Activated CD4-positive, CD25-positive, alpha-beta regulatory T cell treated with anti-CD3 and anti-CD28 coated beads, Interleukin-2, amount 50 U/mL, for 72 hours (primary cell): ENCODE data around the gene PSAPL1.

Source experiments
- DNase-seq: peaks from one replicate; pipeline ENCODE4 v3.0.0; 2021

Gene PSAPL1

GRCh38 chr4:7434766-7435150 is at the start of gene PSAPL1:
Gene PSAPL1 (minus strand): TSS chr4:7434930. CDS start chr4:7434879, 51 bp downstream.
- no peak for DNase-seq

- no peak for DNase-seq
Measured at GRCh38 chr4:7481227-7481626, 46.5 kb upstream of the PSAPL1 start.

GRCh38 chr4:7480423-7480822 is 45.7 kb upstream of the PSAPL1 start:
- no peak for DNase-seq

- DNase-seq = no peak
Measured at GRCh38 chr4:7478665-7479064, 43.9 kb upstream of the PSAPL1 start.

GRCh38 chr4:7477695-7478094 is 43.0 kb upstream of the PSAPL1 start:
- no peak for DNase-seq

GRCh38 chr4:7476820-7477219 is 42.1 kb upstream of the PSAPL1 start:
- no peak for DNase-seq

- no peak for DNase-seq
Measured at GRCh38 chr4:7475207-7475606, 40.5 kb upstream of the PSAPL1 start.

- DNase-seq = no peak
Measured at GRCh38 chr4:7474320-7474719, 39.6 kb upstream of the PSAPL1 start.

- DNase-seq = no peak
Measured at GRCh38 chr4:7473081-7473480, 38.4 kb upstream of the PSAPL1 start.

- DNase-seq = no peak
Measured at GRCh38 chr4:7472442-7473013, 37.8 kb upstream of the PSAPL1 start.

- no peak for DNase-seq
Measured at GRCh38 chr4:7470522-7471128, 35.9 kb upstream of the PSAPL1 start.

GRCh38 chr4:7470111-7470510 is 35.4 kb upstream of the PSAPL1 start:
- no peak for DNase-seq

GRCh38 chr4:7469023-7469422 is 34.3 kb upstream of the PSAPL1 start:
- no peak for DNase-seq

- no peak for DNase-seq
Measured at GRCh38 chr4:7467471-7467870, 32.7 kb upstream of the PSAPL1 start.

- no peak for DNase-seq
Measured at GRCh38 chr4:7466904-7467303, 32.2 kb upstream of the PSAPL1 start.

- DNase-seq = no peak
Measured at GRCh38 chr4:7466215-7466614, 31.5 kb upstream of the PSAPL1 start.

- no peak for DNase-seq
Measured at GRCh38 chr4:7465017-7465416, 30.3 kb upstream of the PSAPL1 start.

GRCh38 chr4:7464259-7464655 is 29.5 kb upstream of the PSAPL1 start:
- DNase-seq = no peak

- no peak for DNase-seq
Measured at GRCh38 chr4:7463566-7464258, 29.0 kb upstream of the PSAPL1 start.

- no peak for DNase-seq
Measured at GRCh38 chr4:7462509-7462971, 27.8 kb upstream of the PSAPL1 start.

GRCh38 chr4:7461230-7461629 is 26.5 kb upstream of the PSAPL1 start:
- DNase-seq = no peak

GRCh38 chr4:7460566-7460965 is 25.8 kb upstream of the PSAPL1 start:
- no peak for DNase-seq

- DNase-seq = no peak
Measured at GRCh38 chr4:7459471-7459870, 24.7 kb upstream of the PSAPL1 start.

- no peak for DNase-seq
Measured at GRCh38 chr4:7458477-7458876, 23.7 kb upstream of the PSAPL1 start.

- no peak for DNase-seq
Measured at GRCh38 chr4:7458066-7458425, 23.3 kb upstream of the PSAPL1 start.
